Stimulated activated CD4-positive, alpha-beta T cell treated with anti-CD3 and anti-CD28 coated beads, Interleukin-1b, Interleukin-23, amount 100 ng/mL, for 4 hours (primary cell): ENCODE results near the gene CHRND.

Experiments used
- DNase-seq, 2 donors: peaks; one replicate each; pipeline ENCODE4 v3.0.0-alpha.2; 2020; ENCODE audit warnings: low read depth in 2 of 2

The CHRND gene

DNA sequence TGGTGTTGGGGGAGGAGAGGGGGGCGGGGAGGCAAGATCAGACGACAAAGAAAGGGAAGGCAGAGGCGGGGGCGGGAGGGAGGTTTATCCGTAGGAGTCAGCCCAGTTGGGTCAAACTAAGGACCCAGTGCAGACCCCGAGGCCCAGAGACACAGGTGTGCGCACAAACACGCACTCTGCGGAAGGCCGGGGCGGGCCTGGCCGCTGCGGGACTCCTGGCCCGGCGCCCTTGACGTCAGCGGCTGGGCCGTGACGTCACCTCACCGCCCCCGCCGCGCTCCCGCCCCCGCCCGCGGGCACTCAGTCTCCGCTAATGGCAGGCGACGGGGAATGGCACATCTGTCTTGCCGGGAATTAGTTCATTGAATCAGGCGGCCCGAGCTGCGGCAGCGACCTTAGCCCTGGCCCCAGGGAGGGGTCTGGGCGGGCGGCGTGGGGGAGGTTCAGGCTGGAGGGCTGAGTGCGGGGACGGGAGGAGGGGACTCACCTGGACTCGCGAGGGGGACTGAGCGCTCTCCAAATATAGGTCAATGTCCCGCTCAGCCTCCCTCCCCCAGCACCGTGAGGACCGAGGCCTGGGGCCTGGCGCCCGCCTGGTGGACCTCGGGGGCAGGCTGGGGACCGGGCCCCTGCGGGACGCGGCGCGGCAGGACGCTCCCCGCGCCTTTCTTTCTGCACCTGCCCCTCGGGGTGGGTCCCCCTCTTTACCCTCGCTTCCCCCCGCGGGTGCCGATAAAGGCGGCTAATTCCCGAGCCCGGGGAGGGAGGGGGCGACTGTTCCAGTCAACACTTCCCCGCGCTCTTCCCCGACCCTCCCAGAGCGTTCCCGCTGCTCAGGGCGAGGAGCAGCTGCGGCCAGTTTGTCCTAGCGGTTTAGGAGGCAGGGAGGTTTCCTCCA is 22.8 kb upstream of the CHRND start:
- peak; percentile 29 to 36 for DNase-seq

DNA sequence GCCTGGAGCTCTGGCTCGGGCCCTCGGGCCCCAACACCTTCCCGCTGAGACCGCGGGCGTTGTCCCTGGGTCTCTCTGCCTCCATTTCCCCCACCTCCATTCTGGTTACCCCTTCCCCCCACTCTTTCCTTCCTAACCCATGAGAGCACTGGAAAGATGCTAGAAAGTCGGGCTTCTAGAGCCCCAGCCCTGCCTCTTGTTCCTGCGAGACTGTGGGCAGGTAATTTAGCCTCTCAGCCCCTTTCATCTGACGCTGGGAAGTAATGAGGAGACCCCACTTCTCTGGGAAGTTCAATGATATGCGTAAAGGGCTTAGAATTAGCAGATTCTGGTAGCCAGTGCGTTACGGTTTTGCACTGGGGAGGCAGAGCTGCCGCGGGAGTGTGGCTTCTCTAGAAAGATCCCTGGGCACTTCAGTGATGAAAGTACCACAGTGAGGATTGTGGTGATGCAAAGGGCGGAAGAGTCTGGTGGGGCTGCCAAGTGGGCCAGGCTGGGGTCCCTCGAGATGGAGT is 22.1 kb upstream of the CHRND start:
- DNase-seq, result no peak

DNA sequence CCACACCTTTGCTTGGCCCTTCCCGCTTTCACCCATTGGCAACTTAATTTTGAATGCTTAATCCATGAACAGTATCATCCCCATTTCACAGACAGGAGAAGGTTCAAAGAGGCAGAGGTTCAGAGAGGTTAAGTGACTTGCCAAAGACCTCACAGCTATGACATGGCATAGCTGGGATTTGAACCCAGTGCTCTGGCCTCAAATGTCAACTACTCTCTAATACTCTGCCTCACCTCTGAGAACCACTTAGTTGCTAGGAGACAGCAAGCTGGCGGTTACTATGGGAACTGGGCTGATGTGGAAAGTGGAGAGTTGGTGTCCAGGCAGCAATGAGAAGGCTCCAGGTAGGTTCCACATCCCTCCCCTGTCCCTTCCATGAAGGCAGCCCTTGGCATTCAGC is 21.5 kb upstream of the CHRND start:
- no peak for DNase-seq

DNA sequence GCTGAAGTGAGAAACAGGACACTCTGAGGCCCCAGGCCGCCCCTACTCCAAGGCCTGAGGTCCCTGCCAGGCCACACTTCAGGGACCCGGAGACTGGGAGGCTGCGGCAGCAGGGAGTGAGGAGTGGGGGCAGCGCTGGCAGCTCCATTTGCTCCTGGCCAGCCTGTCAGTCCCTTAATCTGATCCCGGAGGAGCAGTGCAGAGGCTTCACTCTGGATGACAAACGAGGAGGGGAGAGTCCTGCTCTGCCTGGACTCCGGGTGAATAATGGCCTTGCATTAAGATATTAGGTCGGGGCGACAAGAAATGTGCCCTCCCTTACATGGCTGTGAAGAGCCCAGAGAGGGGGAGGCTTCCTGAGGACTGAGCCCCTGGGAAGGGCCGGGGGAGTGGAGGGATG is 20.1 kb upstream of the CHRND start:
- DNase-seq, result no peak

DNA sequence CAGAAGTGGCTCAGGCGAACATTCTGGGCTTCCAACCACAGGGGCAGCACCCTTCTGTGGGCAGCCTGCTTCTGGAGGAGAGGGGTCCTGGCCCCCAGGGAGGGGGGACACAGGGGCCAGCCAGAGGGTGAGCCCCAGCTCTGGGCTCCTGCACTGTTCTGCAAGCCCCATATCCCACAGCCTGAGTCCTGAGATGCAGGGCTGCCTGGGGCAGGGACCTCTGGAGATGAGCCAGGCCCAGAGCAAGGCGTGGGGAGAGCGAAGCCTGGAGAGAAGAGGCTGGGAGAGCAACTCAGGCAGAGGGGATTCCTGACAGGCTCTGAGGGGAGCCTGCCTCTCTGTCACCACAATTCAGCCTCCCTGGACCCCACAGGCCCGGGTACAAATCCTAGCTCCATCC is 19.3 kb upstream of the CHRND start:
- no peak for DNase-seq

DNA sequence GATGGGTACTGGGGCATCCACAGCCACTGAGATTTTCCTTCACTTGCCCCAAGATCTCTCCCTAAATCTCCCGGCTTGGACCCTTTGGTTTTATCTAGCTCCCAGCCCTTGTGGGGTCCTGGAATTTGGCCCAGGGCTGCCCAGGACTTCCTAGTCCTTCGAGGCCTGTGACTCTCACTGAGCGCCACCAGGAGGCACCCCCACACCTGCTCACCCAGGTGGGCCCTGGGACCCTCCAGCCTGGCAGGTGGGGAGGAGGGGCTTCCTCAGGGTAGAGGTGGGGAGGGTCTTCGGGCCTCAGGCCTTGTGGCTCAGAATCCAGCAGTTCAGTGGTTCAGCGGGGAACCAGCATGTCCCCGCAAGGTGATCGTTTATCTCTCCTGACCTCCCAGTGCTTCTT is 17.7 kb upstream of the CHRND start:
- no peak for DNase-seq

DNA sequence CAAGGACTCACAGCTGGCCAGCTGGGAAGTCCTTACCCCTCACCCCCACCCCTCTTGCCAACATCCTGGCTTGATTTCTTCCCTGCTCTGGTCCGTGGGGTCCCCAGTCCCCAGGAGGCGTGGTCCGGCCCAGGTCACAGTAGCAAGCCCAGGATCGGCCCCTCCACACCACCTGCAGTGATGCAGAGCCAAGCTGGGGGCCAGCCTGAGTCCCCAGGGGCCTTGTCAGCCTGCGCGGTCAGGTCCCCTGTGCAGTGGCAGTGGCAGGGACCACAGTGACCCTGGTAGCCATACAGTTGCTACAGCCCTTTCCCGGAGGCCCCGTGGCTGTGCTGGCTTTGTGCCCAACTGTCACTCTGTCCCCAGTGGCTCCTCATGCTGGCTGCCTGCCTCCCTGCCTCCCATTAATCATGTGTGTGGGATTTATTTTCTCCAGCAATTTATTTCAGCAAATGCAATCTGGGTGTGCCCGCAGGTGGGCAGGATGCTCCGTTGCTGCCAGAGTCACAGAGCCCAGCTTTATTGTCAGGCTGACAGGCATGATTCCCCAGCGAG is 14.5 kb upstream of the CHRND start:
- no peak for DNase-seq

DNA sequence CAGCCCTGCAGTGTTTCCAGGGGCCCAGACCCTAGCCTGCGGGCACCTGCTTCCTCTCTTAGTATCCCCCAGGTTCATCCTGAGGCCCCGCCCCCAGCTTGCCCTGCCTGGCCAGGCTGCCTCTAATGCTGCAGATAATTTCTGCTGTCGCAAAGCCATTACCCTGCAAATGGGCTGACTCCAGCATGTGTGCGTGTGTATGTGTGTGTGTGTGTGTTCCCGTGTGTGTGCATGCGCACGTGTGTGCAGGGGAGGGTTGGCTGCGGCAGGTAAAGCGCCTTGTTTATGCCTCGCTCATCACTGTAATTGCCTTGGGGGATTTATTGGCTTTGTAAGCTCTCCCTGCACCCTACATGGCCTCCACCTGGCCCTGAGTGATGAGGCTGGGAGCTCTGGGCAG is 13.4 kb upstream of the CHRND start:
- no peak for DNase-seq

DNA sequence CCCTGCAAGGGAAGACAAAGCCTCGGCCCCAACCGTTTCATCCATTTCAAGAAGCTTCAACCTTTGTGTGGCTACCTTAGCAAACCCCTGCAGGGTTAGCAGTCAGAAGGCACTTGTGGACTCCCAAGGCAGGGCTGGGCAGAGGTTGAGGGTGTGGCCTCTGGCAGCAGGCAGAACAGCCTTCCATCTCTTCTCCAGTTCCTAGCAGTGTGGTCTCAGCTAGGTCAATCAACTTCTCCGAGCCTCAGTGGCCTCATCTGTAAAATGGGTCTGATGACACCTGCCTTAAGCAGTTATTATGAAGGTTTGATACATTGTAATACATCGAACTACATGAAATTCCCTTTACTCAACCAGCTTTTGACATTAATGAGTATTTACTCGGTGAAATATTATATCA is 12.6 kb upstream of the CHRND start:
- DNase-seq, result no peak

DNA sequence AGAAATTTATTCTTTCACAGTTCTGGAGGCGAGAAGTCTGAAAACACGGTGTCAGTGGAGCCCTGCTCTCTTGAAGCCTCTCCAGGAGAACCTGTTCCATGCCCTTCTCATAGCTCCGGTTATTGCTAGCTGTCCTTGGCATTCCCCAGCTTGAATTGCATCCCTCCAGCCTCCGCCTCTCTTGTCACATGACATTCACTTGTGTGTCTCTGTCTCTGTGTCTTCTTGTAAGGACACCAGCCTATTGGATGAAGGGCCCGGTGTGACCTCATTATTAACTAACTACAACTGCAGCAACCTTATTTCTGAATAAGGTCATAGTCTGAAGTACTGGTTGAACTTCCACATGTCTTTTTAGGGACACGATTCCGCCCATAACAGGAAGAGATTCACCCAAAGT is 10.3 kb upstream of the CHRND start:
- DNase-seq, result no peak

DNA sequence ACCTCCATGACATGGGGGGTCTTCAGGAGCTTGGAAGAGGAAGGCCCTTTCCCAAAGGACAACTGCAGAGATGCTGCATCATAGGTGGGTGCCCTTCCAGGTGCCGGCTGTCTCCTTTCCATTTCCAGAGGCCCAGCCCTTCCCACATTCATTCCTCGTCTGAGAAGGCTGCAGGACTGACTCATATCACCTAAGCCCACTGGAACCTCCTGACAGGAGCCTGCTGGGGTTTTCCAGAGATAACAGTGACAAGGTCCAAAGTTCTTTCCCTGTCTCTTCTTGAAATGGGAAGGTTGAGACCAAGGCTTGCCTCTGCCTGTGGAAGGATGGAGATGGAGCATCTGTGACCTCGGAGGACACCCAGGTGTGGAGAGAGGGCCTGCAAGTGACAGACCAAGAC is 9.4 kb upstream of the CHRND start:
- no peak for DNase-seq

DNA sequence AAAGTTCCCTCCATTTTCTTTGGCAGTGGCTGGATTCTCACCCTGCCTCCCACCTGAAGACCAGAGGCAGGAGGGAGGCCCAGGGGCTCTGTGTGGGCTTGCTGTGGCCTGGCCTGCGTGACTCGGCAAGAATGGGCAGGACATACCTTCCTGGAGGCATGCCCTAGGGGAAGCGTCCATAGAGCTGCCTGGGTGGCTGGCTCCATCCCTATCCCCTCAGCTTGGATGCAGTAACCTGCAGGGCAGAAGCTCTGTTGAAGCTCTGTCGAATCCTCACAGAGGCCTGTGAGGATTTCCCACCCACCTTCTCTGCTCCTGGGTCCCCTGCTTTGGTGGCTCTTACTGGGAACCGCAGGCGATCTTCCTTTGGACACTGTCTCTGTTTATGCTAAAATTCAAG is 7.1 kb upstream of the CHRND start:
- DNase-seq, result no peak

DNA sequence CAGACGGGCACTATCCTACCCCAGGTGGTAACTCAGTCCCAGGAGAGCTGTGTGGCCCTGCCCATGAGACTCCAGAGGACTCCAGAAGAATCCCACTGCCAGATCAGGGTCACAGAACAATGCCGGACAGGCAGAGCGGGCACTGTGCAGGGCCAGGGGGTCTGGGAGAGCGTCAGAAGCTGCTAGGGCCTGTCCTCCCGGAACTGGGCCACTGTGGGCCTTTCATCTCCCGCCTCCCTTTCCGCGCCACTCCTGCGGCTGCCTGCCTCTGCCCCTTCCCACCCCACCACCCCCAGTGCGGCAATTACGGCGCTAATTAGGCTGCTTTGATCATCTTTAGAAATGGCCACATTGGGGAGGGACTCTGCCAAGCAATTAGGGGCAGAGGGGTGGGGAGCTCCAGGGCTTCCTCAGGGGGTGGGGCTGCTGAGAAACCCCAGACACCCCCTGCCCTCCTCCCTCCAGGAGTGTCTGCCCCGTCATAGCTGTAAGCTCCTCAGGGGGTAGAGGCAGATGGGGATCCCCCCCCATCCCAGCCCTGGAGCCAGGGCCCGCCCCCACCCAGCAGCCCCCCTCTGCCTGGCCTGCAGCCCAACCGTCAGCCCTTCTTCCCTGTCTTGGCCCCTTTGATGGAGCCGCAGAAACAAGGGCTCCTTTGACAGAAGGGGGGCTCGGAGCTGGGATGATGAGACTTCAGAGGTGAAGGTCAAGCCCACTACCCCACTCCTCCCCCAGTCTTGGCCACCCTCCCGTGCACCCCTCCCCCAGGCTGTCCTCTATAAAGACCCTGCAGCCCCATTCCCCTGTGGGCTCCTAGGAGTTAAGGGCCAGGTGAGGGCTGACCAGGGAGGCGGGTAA is 6.2 kb upstream of the CHRND start, which contains the start of gene PRSS56:
PRSS56 (plus strand) TSS at position 808 of the 858 bp plus-strand sequence. CDS start 211 bp downstream, outside the sequence.
- no peak for DNase-seq

DNA sequence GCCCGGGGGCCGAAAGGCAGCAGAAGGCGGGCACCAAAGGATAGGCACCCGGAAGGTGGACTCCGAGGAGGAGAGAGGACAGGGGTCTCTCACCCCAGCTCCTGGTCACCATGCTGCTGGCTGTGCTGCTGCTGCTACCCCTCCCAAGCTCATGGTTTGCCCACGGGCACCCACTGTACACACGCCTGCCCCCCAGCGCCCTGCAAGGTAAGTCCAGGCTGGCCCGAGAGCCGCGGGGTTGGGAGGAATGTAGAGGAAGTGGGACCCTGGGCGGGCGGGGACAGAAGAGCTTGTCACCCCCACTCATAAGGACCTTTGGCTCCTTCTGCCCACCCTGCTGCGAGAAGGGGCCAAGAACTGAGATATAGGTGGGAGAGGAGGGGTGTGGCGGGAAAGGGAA is 5.5 kb upstream of the CHRND start:
- no peak for DNase-seq

DNA sequence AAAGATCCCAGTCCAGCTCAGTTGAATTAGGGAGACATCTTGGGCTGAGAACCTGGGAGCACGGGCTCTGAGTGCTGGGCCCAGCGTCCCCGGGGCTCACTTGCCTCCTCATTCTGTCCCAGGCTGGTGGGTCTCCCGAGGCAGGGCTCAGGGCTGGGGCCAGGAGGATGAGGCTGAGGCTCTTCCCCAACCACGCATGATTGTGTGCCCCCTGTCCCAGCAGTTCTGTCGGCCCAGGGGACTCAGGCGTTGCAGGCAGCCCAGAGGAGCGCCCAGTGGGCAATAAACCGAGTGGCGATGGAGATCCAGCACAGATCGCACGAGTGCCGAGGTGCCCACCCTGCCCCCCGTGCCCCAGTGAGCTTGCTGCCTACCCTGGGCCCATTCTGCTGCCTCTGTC is 4.9 kb upstream of the CHRND start:
- DNase-seq, result no peak

DNA sequence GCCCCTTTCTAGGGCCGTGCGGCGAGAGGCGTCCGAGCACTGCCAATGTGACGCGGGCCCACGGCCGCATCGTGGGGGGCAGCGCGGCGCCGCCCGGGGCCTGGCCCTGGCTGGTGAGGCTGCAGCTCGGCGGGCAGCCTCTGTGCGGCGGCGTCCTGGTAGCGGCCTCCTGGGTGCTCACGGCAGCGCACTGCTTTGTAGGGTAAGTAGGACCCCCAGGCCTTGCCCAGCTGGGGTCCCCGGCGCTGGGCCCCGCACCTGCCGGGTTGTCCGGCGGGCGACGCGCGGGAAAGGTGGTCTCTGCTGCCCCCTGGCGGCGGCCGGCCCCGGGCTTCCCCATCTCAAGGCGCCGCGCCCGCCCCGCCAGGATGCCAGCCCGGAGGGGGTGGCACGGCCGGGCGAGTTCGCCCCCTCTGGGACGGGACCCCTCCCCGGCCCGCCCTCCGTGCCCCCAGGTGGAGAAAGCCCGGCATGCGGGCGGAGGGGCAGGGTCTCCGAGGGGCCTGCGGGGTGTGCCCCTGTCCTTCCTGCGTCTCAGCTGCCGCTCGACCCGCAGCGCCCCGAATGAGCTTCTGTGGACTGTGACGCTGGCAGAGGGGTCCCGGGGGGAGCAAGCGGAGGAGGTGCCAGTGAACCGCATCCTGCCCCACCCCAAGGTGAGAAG is 3.9 kb upstream of the CHRND start:
- peak; percentile 66 to 76 for DNase-seq

DNA sequence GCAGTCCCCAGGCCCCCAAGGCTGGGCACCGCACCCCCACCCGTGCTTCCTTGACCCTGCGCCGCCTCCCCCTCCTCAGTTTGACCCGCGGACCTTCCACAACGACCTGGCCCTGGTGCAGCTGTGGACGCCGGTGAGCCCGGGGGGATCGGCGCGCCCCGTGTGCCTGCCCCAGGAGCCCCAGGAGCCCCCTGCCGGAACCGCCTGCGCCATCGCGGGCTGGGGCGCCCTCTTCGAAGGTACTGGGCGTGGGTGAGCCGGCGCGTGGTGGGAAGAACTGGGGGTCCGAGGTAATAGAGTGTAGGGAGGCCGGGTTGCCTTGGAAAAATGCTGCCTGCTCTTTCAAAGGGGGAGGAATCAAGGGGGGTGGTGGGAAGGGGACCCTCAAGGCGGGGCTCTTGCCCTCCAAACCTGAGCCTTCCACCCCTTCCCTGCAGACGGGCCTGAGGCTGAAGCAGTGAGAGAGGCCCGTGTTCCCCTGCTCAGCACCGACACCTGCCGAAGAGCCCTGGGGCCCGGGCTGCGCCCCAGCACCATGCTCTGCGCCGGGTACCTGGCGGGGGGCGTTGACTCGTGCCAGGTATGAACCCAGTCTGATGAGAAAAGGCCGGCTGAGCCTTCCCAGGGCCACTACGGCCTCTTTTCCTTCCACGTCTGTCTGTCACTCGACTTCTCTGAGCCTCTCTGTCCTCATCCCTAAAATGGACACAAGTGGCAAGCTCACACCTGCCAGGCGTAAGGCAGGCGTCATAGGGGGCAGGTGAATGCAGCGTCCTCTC is 3.1 kb upstream of the CHRND start:
- DNase-seq, result no peak

DNA sequence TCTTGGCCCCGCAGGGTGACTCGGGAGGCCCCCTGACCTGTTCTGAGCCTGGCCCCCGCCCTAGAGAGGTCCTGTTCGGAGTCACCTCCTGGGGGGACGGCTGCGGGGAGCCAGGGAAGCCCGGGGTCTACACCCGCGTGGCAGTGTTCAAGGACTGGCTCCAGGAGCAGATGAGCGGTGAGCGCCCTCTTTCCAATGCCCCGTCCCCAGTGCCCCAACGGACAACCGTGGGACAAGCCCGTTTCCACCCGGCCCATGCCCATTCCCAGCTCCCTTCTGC is 2.6 kb upstream of the CHRND start:
- DNase-seq, result no peak

DNA sequence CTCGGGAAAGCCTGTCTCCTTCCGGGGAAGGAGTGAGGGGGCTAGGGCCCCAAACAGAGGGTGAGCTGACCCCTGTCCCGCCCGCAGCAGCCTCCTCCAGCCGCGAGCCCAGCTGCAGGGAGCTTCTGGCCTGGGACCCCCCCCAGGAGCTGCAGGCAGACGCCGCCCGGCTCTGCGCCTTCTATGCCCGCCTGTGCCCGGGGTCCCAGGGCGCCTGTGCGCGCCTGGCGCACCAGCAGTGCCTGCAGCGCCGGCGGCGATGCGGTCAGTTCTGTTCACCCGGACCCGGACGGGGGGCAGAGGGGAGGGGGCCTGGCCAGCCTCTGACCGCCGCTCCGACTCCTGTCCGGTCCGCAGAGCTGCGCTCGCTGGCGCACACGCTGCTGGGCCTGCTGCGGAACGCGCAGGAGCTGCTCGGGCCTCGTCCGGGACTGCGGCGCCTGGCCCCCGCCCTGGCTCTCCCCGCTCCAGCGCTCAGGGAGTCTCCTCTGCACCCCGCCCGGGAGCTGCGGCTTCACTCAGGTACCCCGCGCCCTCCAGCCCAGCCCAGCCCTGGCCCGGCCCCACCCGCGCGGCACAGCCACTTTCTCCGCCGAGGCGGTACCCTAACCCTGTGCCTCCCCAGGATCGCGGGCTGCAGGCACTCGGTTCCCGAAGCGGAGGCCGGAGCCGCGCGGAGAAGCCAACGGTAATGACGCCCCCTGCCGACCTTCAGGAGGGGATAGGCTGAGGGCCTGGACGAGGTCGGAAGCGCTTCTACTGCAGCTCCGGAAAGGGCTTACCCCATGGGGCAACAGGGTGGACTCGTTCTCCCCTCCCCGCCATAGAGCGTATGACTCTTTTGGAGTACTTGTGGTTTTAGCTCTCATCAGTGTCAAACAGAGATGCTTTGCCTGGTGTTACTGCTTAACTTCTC is 2.0 kb upstream of the CHRND start:
- DNase-seq, result peak in 1 of 2 donors; percentile 23

DNA sequence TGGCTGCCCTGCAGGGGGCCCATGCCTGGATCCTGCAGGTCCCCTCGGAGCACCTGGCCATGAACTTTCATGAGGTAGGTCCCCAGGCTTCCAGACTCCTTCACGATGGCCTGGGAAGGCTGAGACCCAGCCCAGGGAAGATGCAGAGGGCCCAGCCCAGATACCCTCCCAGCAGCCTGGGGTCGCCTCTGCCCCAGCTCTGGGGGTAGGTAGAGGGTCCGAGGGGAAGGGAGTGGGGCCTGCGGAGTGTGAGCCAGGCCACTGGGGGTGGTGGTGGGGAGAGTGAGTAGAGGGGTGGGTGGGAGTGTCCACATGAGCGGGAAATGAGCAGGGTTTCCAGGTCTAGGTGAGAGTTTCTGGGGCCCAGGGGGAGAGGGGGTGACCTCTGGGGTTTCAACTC is 1.2 kb upstream of the CHRND start:
- DNase-seq, result no peak
